OCI-LY7 (cell line): ENCODE results near the gene HOOK2. TPM values are rescaled to one million over a fixed set of nuclear protein-coding genes. Genes with fewer than 3 reads are reported as not detected.

Experiments used
- BruUV-seq: library from RNA; stranded (reverse); fragments of 400-500 nt; replicated peaks from 2 replicates; lab custom pipeline; 2021; lab: Mats Ljungman, UMichigan
- CTCF ChIA-PET: fragments of 300-600 bp; sonication (Branson Sonifier 250); formaldehyde crosslinking; loops from one replicate; lab custom pipeline; 2022; ENCODE audit warnings: antibody characterized with exemption; ENCODE audit not compliant: unreplicated experiment; lab: Charles Lee
- POLR2A ChIA-PET: fragments of 300-600 bp; sonication (Branson Sonifier 250); formaldehyde crosslinking; loops from one replicate; lab custom pipeline; 2022; ENCODE audit warnings: antibody characterized with exemption; lab: Charles Lee
- DNase-seq: peaks from one replicate; pipeline ENCODE4 v3.0.0-alpha.2; 2015; ENCODE audit warnings: low spot score
- H2AFZ ChIP-seq: fragments of 200-600 bp; sonication (generic), shearing (Covaris generic); 2 replicates; pipeline ENCODE4 v1.6.1; 2014; ENCODE audit warnings: mild to moderate bottlenecking, antibody characterized with exemption, low read length, moderate library complexity
- H3K27ac ChIP-seq: fragments of 200-600 bp; sonication (generic); 2 replicates; pipeline ENCODE4 v1.5.1; 2014; ENCODE audit warnings: mixed run types, low read depth, mild to moderate bottlenecking, moderate library complexity, low read length, inconsistent platforms; ENCODE audit not compliant: poor library complexity, severe bottlenecking
- H3K36me3 ChIP-seq: fragments of 200-600 bp; sonication (generic); 2 replicates; pipeline ENCODE4 v1.6.1; 2014; ENCODE audit warnings: mild to moderate bottlenecking, antibody characterized with exemption, low read length, moderate library complexity, mixed read lengths; ENCODE audit not compliant: insufficient read depth
- H3K4me1 ChIP-seq: fragments of 200-600 bp; sonication (generic); 2 replicates; pipeline ENCODE4 v1.5.1; 2014; ENCODE audit warnings: mild to moderate bottlenecking, low read length; ENCODE audit not compliant: insufficient read depth, poor library complexity, severe bottlenecking
- H3K4me2 ChIP-seq: fragments of 200-600 bp; sonication (generic); 2 replicates; pipeline ENCODE4 v1.6.1; 2014; ENCODE audit warnings: mild to moderate bottlenecking, low read length
- H3K4me3 ChIP-seq: fragments of 200-600 bp; sonication (generic); 2 replicates; pipeline ENCODE4 v1.5.1; 2014; ENCODE audit warnings: mild to moderate bottlenecking, low read depth, low read length; ENCODE audit not compliant: poor library complexity, severe bottlenecking
- H3K79me2 ChIP-seq: fragments of 200-600 bp; sonication (generic); 2 replicates; pipeline ENCODE4 v1.6.1; 2016; ENCODE audit warnings: low read depth, mild to moderate bottlenecking, low read length, moderate library complexity, mixed read lengths; ENCODE audit not compliant: insufficient read depth
- H3K9me2 ChIP-seq: fragments of 200-600 bp; sonication (generic); 2 replicates; pipeline ENCODE4 v1.6.1; 2016; ENCODE audit warnings: mild to moderate bottlenecking, low read length, mixed read lengths; ENCODE audit not compliant: insufficient read depth
- H3K9me3 ChIP-seq: fragments of 200-600 bp; sonication (generic); 2 replicates; pipeline ENCODE4 v1.6.1; 2014; ENCODE audit warnings: mild to moderate bottlenecking, mixed run types, low read length, mixed read lengths
- H4K20me1 ChIP-seq: fragments of 200-600 bp; sonication (generic); 2 replicates; pipeline ENCODE4 v1.6.1; 2014; ENCODE audit warnings: mild to moderate bottlenecking, antibody characterized with exemption, low read length, moderate library complexity, mixed read lengths; ENCODE audit not compliant: insufficient read depth
- CTCF ChIP-seq: fragments of 200-600 bp; sonication (generic); conservative IDR thresholded peaks from 2 replicates; pipeline ENCODE4 v1.5.1; 2014; ENCODE audit warnings: mild to moderate bottlenecking, antibody characterized with exemption, low read length, moderate library complexity, mixed read lengths
- EZH2phosphoT487 ChIP-seq: fragments of 200-600 bp; sonication (generic); IDR thresholded peaks from 2 replicates; pipeline ENCODE4 v1.6.1; 2018; ENCODE audit warnings: low read depth, borderline replicate concordance, mild to moderate bottlenecking, mixed run types, antibody characterized with exemption, low read length, moderate library complexity, mixed read lengths
- intact Hi-C: fragments of 100-400 bp; cut with micrococcal nuclease; formaldehyde crosslinking; loops from one replicate; pipeline ENCODE4 v1.10.0; 2022; ENCODE audit not compliant: unreplicated experiment
- total RNA-seq, 2 experiments: library from RNA; depleted of rRNA in 1 of 2; stranded (reverse); fragments of >200 nt in 1 of 2; shearing (Covaris generic) in 1 of 2; gene quantifications; 2 replicates each; pipeline ENCODE4 v1.2.3, GENCODE V29; 2014 to 2022

Gene HOOK2
- total RNA-seq, 2 experiments from 2014 or later, result 9.1 to 28.8 TPM

- BruUV-seq, result no TSS peak
- intact Hi-C loops, result no loop called here
- no peaks in the 10 kb centered on the region for H3K9me2 ChIP-seq
- H2AFZ ChIP-seq, result no peak overlapping the region
- ChIA-PET CTCF (interaction anchor here (0.6 kb wide), 1 partner anchor 102 kb away, joined by 3 read pairs; no protein-coding TSS in a partner anchor), POLR2A (no interaction called here)
- no peaks in the 10 kb centered on the region for H3K9me3 ChIP-seq
- no peaks in the 10 kb centered on the region for H4K20me1 ChIP-seq
- H3K27ac ChIP-seq, result no peak overlapping the region
- no peak for DNase-seq
- H3K36me3 ChIP-seq, result no peaks in the 10 kb centered on the region
- TF ChIP-seq EZH2phosphoT487 (no peak), CTCF (no peak)
- H3K4me3 ChIP-seq, result no peak overlapping the region
- H3K4me1 ChIP-seq, result no peaks in the 10 kb centered on the region
- no peaks in the 10 kb centered on the region for H3K79me2 ChIP-seq
- no peak overlapping the region for H3K4me2 ChIP-seq
Observed at GRCh38 chr19:12763100-12763499, 12.3 kb downstream of the HOOK2 start.

- H3K79me2 ChIP-seq, result no peaks in the 10 kb centered on the region
- H2AFZ ChIP-seq, result no peak overlapping the region
- H3K9me2 ChIP-seq, result no peaks in the 10 kb centered on the region
- H3K36me3 ChIP-seq, result no peaks in the 10 kb centered on the region
- intact Hi-C loops, result loop anchor here (1.0 kb wide), 1 partner anchor 37 kb away; no protein-coding TSS in a partner anchor
- no peaks in the 10 kb centered on the region for H4K20me1 ChIP-seq
- CTCF ChIA-PET, result no interaction called here
- H3K4me2 ChIP-seq, result no peak overlapping the region
- TF ChIP-seq EZH2phosphoT487 (no peak), CTCF (no peak)
- POLR2A ChIA-PET, result interaction anchor here (0.6 kb wide), 1 partner anchor 874 kb away, joined by 4 read pairs; no protein-coding TSS in a partner anchor
- H3K4me3 ChIP-seq, result no peak overlapping the region
- no peaks in the 10 kb centered on the region for H3K9me3 ChIP-seq
- DNase-seq, result no peak
- BruUV-seq, result no TSS peak
- H3K27ac ChIP-seq, result no peak overlapping the region
- no peaks in the 10 kb centered on the region for H3K4me1 ChIP-seq
Observed at GRCh38 chr19:12759686-12760085, 15.7 kb downstream of the HOOK2 start.

GRCh38 chr19:12757544-12758274, 17.6 kb downstream of the HOOK2 start:
- BruUV-seq, result no TSS peak
- Histone ChIP-seq H4K20me1 (no peaks in the 10 kb centered on the region), H3K79me2 (no peaks in the 10 kb centered on the region), H3K4me3 (no peak overlapping the region), H3K27ac (no peak overlapping the region), H3K9me3 (no peaks in the 10 kb centered on the region), H3K9me2 (no peaks in the 10 kb centered on the region), H3K4me1 (no peaks in the 10 kb centered on the region), H2AFZ (no peak overlapping the region), H3K36me3 (no peaks in the 10 kb centered on the region), H3K4me2 (no peak overlapping the region)
- peak; percentile 35 for DNase-seq
- ChIA-PET CTCF (no interaction called here), POLR2A (no interaction called here)
- TF ChIP-seq EZH2phosphoT487, result no peak
- TF ChIP-seq CTCF, result peak; percentile 82
- intact Hi-C loops, result loop anchor here (2.0 kb wide), 1 partner anchor 41 kb away; no protein-coding TSS in a partner anchor
